H9 (cell line): Measurements from ENCODE around the gene SAXO1. TPM values are rescaled to one million over a fixed set of nuclear protein-coding genes. Genes with fewer than 3 reads are reported as not detected.

Experiments
- DNase-seq: peaks from one replicate; pipeline ENCODE4 v3.0.0-alpha.2; 2017
- H2AFZ ChIP-seq: one replicate; pipeline ENCODE4 v1.6.1; 2013; ENCODE audit warnings: mild to moderate bottlenecking, low read length, control low read depth, moderate library complexity
- H2AK5ac ChIP-seq: 2 replicates; pipeline ENCODE4 v1.6.1; 2013; ENCODE audit warnings: low read length, control low read depth, mixed read lengths; ENCODE audit not compliant: insufficient read length
- H2BK120ac ChIP-seq: one replicate; pipeline ENCODE4 v1.6.1; 2013; ENCODE audit warnings: low read depth, mild to moderate bottlenecking, low read length, control low read depth, inconsistent platforms; ENCODE audit not compliant: poor library complexity, severe bottlenecking
- H2BK12ac ChIP-seq: 2 replicates; pipeline ENCODE4 v1.6.1; 2013; ENCODE audit warnings: low read length, control low read depth, mixed read lengths, low read depth; ENCODE audit not compliant: insufficient read length
- H2BK15ac ChIP-seq: 2 replicates; pipeline ENCODE4 v1.6.1; 2013; ENCODE audit warnings: low read depth, low read length, control low read depth
- H2BK20ac ChIP-seq: one replicate; pipeline ENCODE4 v1.6.1; 2013; ENCODE audit warnings: low read depth, mild to moderate bottlenecking, low read length, control low read depth, inconsistent platforms; ENCODE audit not compliant: poor library complexity, severe bottlenecking
- H2BK5ac ChIP-seq: 2 replicates; pipeline ENCODE4 v1.6.1; 2013; ENCODE audit warnings: low read length, control low read depth, mixed read lengths; ENCODE audit not compliant: insufficient read length
- H3K14ac ChIP-seq: 2 replicates; pipeline ENCODE4 v1.6.1; 2013; ENCODE audit warnings: low read length, control low read depth; ENCODE audit not compliant: insufficient read depth
- H3K18ac ChIP-seq: 2 replicates; pipeline ENCODE4 v1.6.1; 2013; ENCODE audit warnings: low read depth, mild to moderate bottlenecking, mixed read lengths, low read length, control low read depth; ENCODE audit not compliant: insufficient read length
- H3K23ac ChIP-seq: 2 replicates; pipeline ENCODE4 v1.6.1; 2013; ENCODE audit warnings: low read length, control low read depth, mixed read lengths, low read depth; ENCODE audit not compliant: insufficient read length
- H3K23me2 ChIP-seq: 2 replicates; pipeline ENCODE4 v1.6.1; 2013; ENCODE audit warnings: low read depth, mild to moderate bottlenecking, mixed read lengths, low read length, control low read depth; ENCODE audit not compliant: insufficient read length, poor library complexity, severe bottlenecking
- H3K27ac ChIP-seq: 2 replicates; pipeline ENCODE4 v1.5.1; 2013; ENCODE audit warnings: low read length, control low read depth, mixed read lengths, low read depth; ENCODE audit not compliant: insufficient read length
- H3K27me3 ChIP-seq: 2 replicates; pipeline ENCODE4 v1.6.1; 2013; ENCODE audit warnings: low read length, control low read depth, inconsistent platforms; ENCODE audit not compliant: insufficient read depth
- H3K4ac ChIP-seq: 2 replicates; pipeline ENCODE4 v1.6.1; 2013; ENCODE audit warnings: low read depth, mild to moderate bottlenecking, control low read depth, inconsistent platforms, low read length, moderate library complexity
- H3K4me1 ChIP-seq: 2 replicates; pipeline ENCODE4 v1.6.1; 2013; ENCODE audit warnings: low read length, control low read depth, inconsistent platforms; ENCODE audit not compliant: insufficient read depth
- H3K4me2 ChIP-seq: 2 replicates; pipeline ENCODE4 v1.6.1; 2013; ENCODE audit warnings: low read length, control low read depth, mixed read lengths; ENCODE audit not compliant: insufficient read length, insufficient read depth
- H3K56ac ChIP-seq: 2 replicates; pipeline ENCODE4 v1.6.1; 2013; ENCODE audit warnings: low read depth, mild to moderate bottlenecking, mixed read lengths, low read length, control low read depth; ENCODE audit not compliant: insufficient read length
- H3K79me1 ChIP-seq: 2 replicates; pipeline ENCODE4 v1.6.1; 2013; ENCODE audit warnings: low read depth, mild to moderate bottlenecking, moderate library complexity, low read length, control low read depth, inconsistent platforms; ENCODE audit not compliant: insufficient read depth, poor library complexity, severe bottlenecking
- H3K79me2 ChIP-seq: 2 replicates; pipeline ENCODE4 v1.6.1; 2013; ENCODE audit warnings: low read length, control low read depth, inconsistent platforms; ENCODE audit not compliant: insufficient read depth
- H3K9ac ChIP-seq: 2 replicates; pipeline ENCODE4 v1.6.1; 2013; ENCODE audit warnings: low read length, control low read depth, mixed read lengths; ENCODE audit not compliant: insufficient read length; ENCODE audit errors: extremely low read depth
- H3K9me3 ChIP-seq: one replicate; pipeline ENCODE4 v1.6.1; 2013; ENCODE audit warnings: low read depth, low read length, inconsistent platforms; ENCODE audit not compliant: control insufficient read depth
- H3T11ph ChIP-seq: one replicate; pipeline ENCODE4 v1.6.1; 2013; ENCODE audit warnings: mild to moderate bottlenecking, low read length, control low read depth, inconsistent platforms
- H4K20me1 ChIP-seq: one replicate; pipeline ENCODE4 v1.6.1; 2013; ENCODE audit not compliant: control insufficient read depth, insufficient read length, insufficient read depth
- H4K5ac ChIP-seq: 2 replicates; pipeline ENCODE4 v1.6.1; 2013; ENCODE audit warnings: low read depth, mild to moderate bottlenecking, mixed read lengths, low read length, control low read depth; ENCODE audit not compliant: insufficient read length
- H4K8ac ChIP-seq: replicated peaks from 2 replicates; pipeline ENCODE4 v1.6.1; 2013; ENCODE audit warnings: low read length, control low read depth, mixed read lengths, low read depth; ENCODE audit not compliant: insufficient read length
- H4K91ac ChIP-seq: 2 replicates; pipeline ENCODE4 v1.6.1; 2013; ENCODE audit warnings: low read depth, mild to moderate bottlenecking, moderate library complexity, mixed read lengths, low read length, control low read depth; ENCODE audit not compliant: insufficient read length
- H3K27ac Mint-ChIP-seq, 3 experiments: 2 replicates in 2 of 3; 3 replicates in 1 of 3; pipeline ENCODE4 v1.8.0; 2020 to 2021; ENCODE audit warnings: mixed read lengths in 3 of 3, mild to moderate bottlenecking in 1 of 3, moderate library complexity in 1 of 3
- H3K27me3 Mint-ChIP-seq: 2 replicates; pipeline ENCODE4 v1.8.0; 2021; ENCODE audit warnings: low read depth, mild to moderate bottlenecking, moderate library complexity, mixed read lengths
- H3K36me3 Mint-ChIP-seq, 3 experiments: 2 replicates in 2 of 3; 3 replicates in 1 of 3; pipeline ENCODE4 v1.8.0; 2020 to 2021; ENCODE audit warnings: low read depth in 3 of 3, mixed read lengths in 3 of 3; ENCODE audit not compliant: insufficient read depth in 1 of 3
- H3K4me1 Mint-ChIP-seq, 2 experiments: 2 replicates each; pipeline ENCODE4 v1.8.0; 2020; ENCODE audit warnings: mixed read lengths in 2 of 2
- H3K4me3 Mint-ChIP-seq, 2 experiments: 2 replicates in 1 of 2; 3 replicates in 1 of 2; pipeline ENCODE4 v1.8.0; 2020 to 2021; ENCODE audit warnings: mild to moderate bottlenecking in 2 of 2, mixed read lengths in 2 of 2, moderate library complexity in 1 of 2
- H3K9me3 Mint-ChIP-seq, 2 experiments: 2 replicates in 1 of 2; 3 replicates in 1 of 2; pipeline ENCODE4 v1.8.0; 2020; ENCODE audit warnings: mild to moderate bottlenecking in 2 of 2, mixed read lengths in 2 of 2, moderate library complexity in 1 of 2
- CTCF ChIP-seq: fragments of 200-600 bp; sonication (generic); conservative IDR thresholded peaks from 3 replicates; pipeline ENCODE4 v1.8.0; 2021; ENCODE audit warnings: antibody characterized with exemption, mild to moderate bottlenecking
- WGBS: extraction: QIAGEN DNeasy Blood & Tissue Kit; methylation state at CpG from one replicate; pipeline ENCODE4 v1.1.7; 2013; ENCODE audit warnings: missing lambda C conversion rate, low lambda C conversion rate, mixed read lengths; ENCODE audit not compliant: insufficient read length; ENCODE audit errors: extremely low coverage; 5-methylcytosine and 5-hydroxymethylcytosine counted together
- total RNA-seq: library from RNA; stranded (reverse); gene quantifications from 2 replicates; pipeline ENCODE4 v1.2.1, GENCODE V29; 2021

Gene SAXO1
- total RNA-seq, 1 experiment from 2014 or later: 0.09 TPM

GRCh38 chr9:18970393-18970792 lies 62.6 kb downstream of the SAXO1 start:
- Histone ChIP-seq H2BK120ac (no peak overlapping the region), H2AK5ac (no peak overlapping the region), H2AFZ (no peak overlapping the region), H4K20me1 (no peaks in the 10 kb centered on the region), H4K91ac (no peak overlapping the region), H2BK12ac (no peak overlapping the region), H2BK5ac (no peak overlapping the region), H3K56ac (no peak overlapping the region), H3K23me2 (no peaks in the 10 kb centered on the region), H3K79me1 (no peaks in the 10 kb centered on the region), H3K9me3 (no peaks in the 10 kb centered on the region), H3K9ac (no peak overlapping the region), H3K4ac (no peak overlapping the region), H3K14ac (no peak overlapping the region), H4K5ac (no peak overlapping the region), H3K4me2 (no peak overlapping the region), H2BK15ac (no peak overlapping the region), H3K27me3 (no peaks in the 10 kb centered on the region), H3T11ph (no peak overlapping the region), H3K27ac (no peak overlapping the region), H2BK20ac (no peak overlapping the region), H3K18ac (no peak overlapping the region), H3K79me2 (peaks cover 1% of the 10 kb centered on the region; the same call in 1 of the 2 replicates), H3K23ac (no peak overlapping the region), H4K8ac (no peak overlapping the region), H3K4me1 (no peaks in the 10 kb centered on the region)
- no peak for DNase-seq
- Mint-ChIP-seq H3K27ac (no peak overlapping the region), H3K4me3 (no peak overlapping the region), H3K27me3 (peaks cover 2% of the 10 kb centered on the region; the same call in 1 of the 2 replicates), H3K4me1 (no peaks in the 10 kb centered on the region; a peak in 1 of 4 replicates), H3K9me3 (peaks cover 9 to 13% of the 10 kb centered on the region in 2 experiments), H3K36me3 (peaks cover 2 to 5% (median 4%) of the 10 kb centered on the region in 3 experiments; a peak in 5 of 7 replicates)
- WGBS: no CpG with 5 or more reads among the region's 2 CpGs
- no peak for TF ChIP-seq CTCF
